ENCODE data around the gene CMTM1. TPM values are rescaled to one million over a fixed set of nuclear protein-coding genes. Genes with fewer than 3 reads are reported as not detected.

The CMTM1 gene
- total and polyA plus RNA-seq, 2 donors (not counting 3 experiments of a cell fraction or from before 2014, with no cell fraction given): 3.0 to 12.3 TPM

DNA sequence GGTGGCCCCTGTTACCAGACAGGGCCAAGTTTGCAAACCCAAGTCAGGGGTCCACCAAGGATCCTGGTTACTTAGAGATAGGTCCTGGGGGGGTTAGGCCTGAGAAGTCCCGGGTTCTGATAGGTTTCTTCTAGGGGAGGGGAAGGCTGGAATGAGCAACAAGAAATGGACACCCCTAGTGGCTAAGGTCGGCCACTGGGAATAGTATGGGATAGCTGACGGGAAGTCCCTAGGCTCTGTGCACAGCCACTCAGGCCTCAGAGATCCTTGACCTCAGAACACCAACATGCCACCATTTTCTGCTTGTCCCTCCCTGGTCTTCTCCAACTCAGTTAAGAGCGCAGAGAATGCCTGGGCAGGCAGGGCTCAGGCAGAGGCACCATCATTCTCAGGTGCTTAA is 29.7 kb upstream of the CMTM1 start:
- H3K27me3 ChIP-seq (ENCODE audit: control insufficient read depth in 2 of 2, insufficient read depth in 2 of 2, low read length in 2 of 2): no peaks in the 10 kb centered on the region
- no peaks in the 10 kb centered on the region for H3K9me3 ChIP-seq (replicated peaks; ENCODE audit: control insufficient read depth, insufficient read depth, low read length)
- dilution Hi-C loops (cut with MboI; ENCODE audit: extremely low pct_ligation_motif_present, low sequenced_read_pairs): no loop called here
- H3K9ac ChIP-seq (replicated peaks; ENCODE audit: extremely low read depth, insufficient read depth, low read length): no peak overlapping the region
- H3K27ac ChIP-seq (ENCODE audit: insufficient read depth, low read depth, low read length): no peak overlapping the region
- no peak overlapping the region for H3K4me2 ChIP-seq (ENCODE audit: insufficient read depth, low read length)
- DNase-seq (ENCODE audit: low read depth, low spot score): no peak
- no peak for TF ChIP-seq POLR2AphosphoS5 (IDR thresholded peaks at IDR 0.05; ENCODE audit: insufficient read depth, low read depth, low read length)
- TF ChIP-seq MYC (IDR thresholded peaks at IDR 0.05; ENCODE audit: low read depth, low read length): no peak
- no peak for TF ChIP-seq JUN (IDR thresholded peaks at IDR 0.05; ENCODE audit: borderline replicate concordance, insufficient read depth, insufficient read length, low read depth)
- TF ChIP-seq, protein P1, sequence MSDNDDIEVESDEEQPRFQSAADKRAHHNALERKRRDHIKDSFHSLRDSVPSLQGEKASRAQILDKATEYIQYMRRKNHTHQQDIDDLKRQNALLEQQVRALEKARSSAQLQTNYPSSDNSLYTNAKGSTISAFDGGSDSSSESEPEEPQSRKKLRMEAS (IDR thresholded peaks at IDR 0.05; ENCODE audit: insufficient read depth, insufficient read length): no peak
- TF ChIP-seq POLR2A (IDR thresholded peaks at IDR 0.05; ENCODE audit: low read depth, low read length): no peak
- no peak for TF ChIP-seq EZH2 (IDR thresholded peaks at IDR 0.05; ENCODE audit: borderline replicate concordance, low read depth, low read length, severe bottlenecking)
- TF ChIP-seq GATA2 (IDR thresholded peaks at IDR 0.05; ENCODE audit: insufficient read depth, insufficient read length, low read depth, low read length): no peak
- no peak for TF ChIP-seq FOS (IDR thresholded peaks at IDR 0.05; ENCODE audit: borderline replicate concordance, insufficient read depth, low read length)
- TF ChIP-seq, protein P2, sequence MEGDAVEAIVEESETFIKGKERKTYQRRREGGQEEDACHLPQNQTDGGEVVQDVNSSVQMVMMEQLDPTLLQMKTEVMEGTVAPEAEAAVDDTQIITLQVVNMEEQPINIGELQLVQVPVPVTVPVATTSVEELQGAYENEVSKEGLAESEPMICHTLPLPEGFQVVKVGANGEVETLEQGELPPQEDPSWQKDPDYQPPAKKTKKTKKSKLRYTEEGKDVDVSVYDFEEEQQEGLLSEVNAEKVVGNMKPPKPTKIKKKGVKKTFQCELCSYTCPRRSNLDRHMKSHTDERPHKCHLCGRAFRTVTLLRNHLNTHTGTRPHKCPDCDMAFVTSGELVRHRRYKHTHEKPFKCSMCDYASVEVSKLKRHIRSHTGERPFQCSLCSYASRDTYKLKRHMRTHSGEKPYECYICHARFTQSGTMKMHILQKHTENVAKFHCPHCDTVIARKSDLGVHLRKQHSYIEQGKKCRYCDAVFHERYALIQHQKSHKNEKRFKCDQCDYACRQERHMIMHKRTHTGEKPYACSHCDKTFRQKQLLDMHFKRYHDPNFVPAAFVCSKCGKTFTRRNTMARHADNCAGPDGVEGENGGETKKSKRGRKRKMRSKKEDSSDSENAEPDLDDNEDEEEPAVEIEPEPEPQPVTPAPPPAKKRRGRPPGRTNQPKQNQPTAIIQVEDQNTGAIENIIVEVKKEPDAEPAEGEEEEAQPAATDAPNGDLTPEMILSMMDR (IDR thresholded peaks at IDR 0.05; ENCODE audit: extremely low read depth in 1 of 2, insufficient read depth in 1 of 2, low read depth in 1 of 2, low read length in 2 of 2): no peak
- ChIA-PET POLR2A (no interaction called here), CTCF (interaction anchor here (0.9 to 1.5 kb wide), 3 partner anchors 10 to 24 kb away, joined by 3 to 4 read pairs (median 3); no protein-coding TSS in a partner anchor)
- FAIRE-seq: no peak
- H3K9me1 ChIP-seq (replicated peaks; ENCODE audit: control insufficient read depth, extremely low read depth, insufficient read depth, low read length): no peaks in the 10 kb centered on the region
- H3K36me3 ChIP-seq (ENCODE audit: control insufficient read depth in 2 of 2, extremely low read depth in 1 of 2, insufficient read depth in 2 of 2, low read length in 2 of 2): peaks cover 0 to 10% of the 10 kb centered on the region in 2 experiments
- intact Hi-C loops (cut with micrococcal nuclease): no loop called here
- no TSS peak for BruUV-seq (replicated peaks)
- H4K20me1 ChIP-seq (replicated peaks; ENCODE audit: control insufficient read depth, extremely low read depth, insufficient read depth, low read length): no peaks in the 10 kb centered on the region
- no peaks in the 10 kb centered on the region for H3K79me2 ChIP-seq (ENCODE audit: control insufficient read depth, insufficient read depth, low read length)
- no peak overlapping the region for H3K4me3 ChIP-seq (replicated peaks in 1 of 3; ENCODE audit: insufficient read depth in 1 of 3, low read depth in 1 of 3, low read length in 3 of 3)
- H2AFZ ChIP-seq (ENCODE audit: low read depth, low read length): no peak overlapping the region
- no peaks in the 10 kb centered on the region for H3K4me1 ChIP-seq (ENCODE audit: control insufficient read depth, extremely low read depth, insufficient read depth, low read length)

Data from endothelial cell of umbilical vein (primary cell).